Natural killer cell (primary cell): ENCODE results near the gene MAN2A2. TPM values are rescaled to one million over a fixed set of nuclear protein-coding genes. Genes with fewer than 3 reads are reported as not detected.

Experiments
- ATAC-seq, 3 donors: fragments of 150-1000 bp in 2 of 3; fragments of 200-7000 bp in 1 of 3; cut with Tn5 transposase; 1 replicate in 1 of 3; 2 replicates in 2 of 3; pipeline ENCODE4 v1.10.0; 2021; ENCODE audit warnings: mild to moderate bottlenecking in 2 of 3, moderate library complexity in 2 of 3
- DNase-seq, 2 donors: peaks; one replicate each; pipeline versions ENCODE4 v3.0.0 to v3.0.0-alpha.2; 2013 to 2021; ENCODE audit warnings: mixed read lengths in 1 of 2
- H3K27ac ChIP-seq: one replicate; pipeline ENCODE4 v1.5.1; 2013; ENCODE audit warnings: mild to moderate bottlenecking, low read length
- H3K27me3 ChIP-seq: one replicate; pipeline ENCODE4 v1.6.1; 2013; ENCODE audit warnings: low read length; ENCODE audit not compliant: control insufficient read depth, insufficient read depth
- H3K36me3 ChIP-seq: one replicate; pipeline ENCODE4 v1.6.1; 2013; ENCODE audit warnings: low read length; ENCODE audit not compliant: control insufficient read depth, insufficient read depth
- H3K4me1 ChIP-seq: one replicate; pipeline ENCODE4 v1.6.1; 2013; ENCODE audit warnings: low read length; ENCODE audit not compliant: control insufficient read depth, insufficient read depth
- H3K4me3 ChIP-seq: one replicate; pipeline ENCODE4 v1.5.1; 2013; ENCODE audit warnings: low read length
- H3K9me3 ChIP-seq: one replicate; pipeline ENCODE4 v1.6.1; 2013; ENCODE audit warnings: low read length; ENCODE audit not compliant: control insufficient read depth, insufficient read depth
- H3K27ac Mint-ChIP-seq, 2 donors: one replicate each; pipeline ENCODE4 v1.8.0; 2022; ENCODE audit warnings: mild to moderate bottlenecking in 2 of 2, mixed read lengths in 2 of 2, moderate library complexity in 1 of 2
- H3K27me3 Mint-ChIP-seq, 2 donors: one replicate each; pipeline ENCODE4 v1.8.0; 2022; ENCODE audit warnings: low read depth in 2 of 2, mixed read lengths in 2 of 2
- H3K36me3 Mint-ChIP-seq: one replicate; pipeline ENCODE4 v1.8.0; 2022; ENCODE audit warnings: mixed read lengths
- H3K4me1 Mint-ChIP-seq, 2 donors: one replicate each; pipeline ENCODE4 v1.8.0; 2022; ENCODE audit warnings: mixed read lengths in 2 of 2
- H3K4me3 Mint-ChIP-seq: one replicate; pipeline ENCODE4 v1.8.0; 2022; ENCODE audit warnings: mild to moderate bottlenecking, moderate library complexity, mixed read lengths
- H3K9me3 Mint-ChIP-seq, 2 donors: one replicate each; pipeline ENCODE4 v1.8.0; 2022; ENCODE audit warnings: mixed read lengths in 2 of 2
- CTCF ChIP-seq: fragments of 200-600 bp; IDR thresholded peaks from one replicate; pipeline ENCODE4 v1.8.0; 2022; ENCODE audit warnings: antibody characterized with exemption
- WGBS: methylation state at CpG from one replicate; pipeline ENCODE4 v1.1.7; 2013; ENCODE audit warnings: missing lambda C conversion rate; ENCODE audit not compliant: insufficient coverage; 5-methylcytosine and 5-hydroxymethylcytosine counted together
- intact Hi-C: fragments of 100-400 bp; cut with micrococcal nuclease; formaldehyde crosslinking; loops from one replicate; pipeline ENCODE4 v1.14.2; 2022
- total RNA-seq, 4 donors: library from RNA; stranded (reverse); fragments of 120-200 nt in 1 of 4; gene quantifications; one replicate each; pipeline versions ENCODE4 v1.2.3 to v1.2.4, GENCODE V29; 2013 to 2022

MAN2A2 gene
- total RNA-seq, 3 donors from 2014 or later (not counting 1 experiment from before 2014, with no cell fraction given): 158 to 200 (median 177) TPM

- no peak overlapping the region for H3K27ac ChIP-seq
These were observed 65.3 kb downstream of the MAN2A2 start for GRCh38 chr15:90968434-90968833.

GRCh38 chr15:90970274-90970673 is 67.2 kb downstream of the MAN2A2 start:
- Histone ChIP-seq H3K4me3 (no peak overlapping the region), H3K27ac (no peak overlapping the region), H3K4me1 (no peaks in the 10 kb centered on the region), H3K36me3 (peaks cover 21% of the 10 kb centered on the region), H3K27me3 (no peaks in the 10 kb centered on the region), H3K9me3 (no peaks in the 10 kb centered on the region)
- Mint-ChIP-seq H3K9me3 (no peaks in the 10 kb centered on the region), H3K4me1 (no peaks in the 10 kb centered on the region), H3K27ac (no peak overlapping the region), H3K36me3 (no peaks in the 10 kb centered on the region), H3K27me3 (no peaks in the 10 kb centered on the region), H3K4me3 (no peak overlapping the region)
- WGBS: 94% methylated on average over 6 of the region's 7 CpGs
- TF ChIP-seq CTCF: no peak
- no peak for ATAC-seq
- intact Hi-C loops: no loop called here
- DNase-seq: no peak

More at GRCh38 chr15:90968434-90968833, 65.3 kb downstream of the MAN2A2 start:
- DNase-seq: no peak
- intact Hi-C loops: no loop called here
- H3K27ac Mint-ChIP-seq: no peak overlapping the region
- no peaks in the 10 kb centered on the region for H3K27me3 Mint-ChIP-seq
- H3K36me3 Mint-ChIP-seq: no peaks in the 10 kb centered on the region
- Histone ChIP-seq H3K4me3 (no peak overlapping the region), H3K36me3 (peaks cover 19% of the 10 kb centered on the region), H3K9me3 (no peaks in the 10 kb centered on the region), H3K27me3 (no peaks in the 10 kb centered on the region), H3K4me1 (no peaks in the 10 kb centered on the region)
- 100% methylated on average over 1 of the region's 1 CpG for WGBS
- H3K4me3 Mint-ChIP-seq: no peak overlapping the region
- no peaks in the 10 kb centered on the region for H3K9me3 Mint-ChIP-seq
- no peak for ATAC-seq
- no peaks in the 10 kb centered on the region for H3K4me1 Mint-ChIP-seq
- no peak for TF ChIP-seq CTCF

- Histone ChIP-seq H3K4me3 (no peak overlapping the region), H3K27ac (no peak overlapping the region), H3K4me1 (no peaks in the 10 kb centered on the region), H3K9me3 (no peaks in the 10 kb centered on the region), H3K36me3 (peaks cover 15% of the 10 kb centered on the region), H3K27me3 (no peaks in the 10 kb centered on the region)
- ATAC-seq: no peak
- Mint-ChIP-seq H3K27me3 (no peaks in the 10 kb centered on the region), H3K36me3 (no peaks in the 10 kb centered on the region), H3K27ac (no peak overlapping the region), H3K9me3 (no peaks in the 10 kb centered on the region), H3K4me3 (no peak overlapping the region), H3K4me1 (no peaks in the 10 kb centered on the region)
- no peak for DNase-seq
- WGBS: 94% methylated on average over 2 of the region's 5 CpGs
- intact Hi-C loops: no loop called here
- no peak for TF ChIP-seq CTCF
These were observed 69.0 kb downstream of the MAN2A2 start for GRCh38 chr15:90972133-90972532.

Other genes with a start within 250 kb of the MAN2A2 start
- 10 to 100 TPM in 2 of 3 donors, 1 to 10 TPM in 1; 9.9 to 15.9 (median 14.1) TPM for gene BLM, start 186.0 kb upstream of the MAN2A2 start, total RNA-seq
- 100 to 1,000 TPM; 110 to 178 (median 172) TPM for gene FURIN, start 34.7 kb upstream of the MAN2A2 start, total RNA-seq
- gene FES, start 18.8 kb upstream of the MAN2A2 start, total RNA-seq: 10 to 100 TPM; 35.8 to 70.3 (median 52.5) TPM
- 10 to 100 TPM; 11.2 to 14.5 (median 12.1) TPM for gene HDDC3, start 29.2 kb downstream of the MAN2A2 start, total RNA-seq
- 10 to 100 TPM; 39.0 to 58.1 (median 51.5) TPM for gene UNC45A, start 32.0 kb downstream of the MAN2A2 start, total RNA-seq
- 1 to 10 TPM; 4.2 to 5.4 (median 5.1) TPM for gene RCCD1, start 51.6 kb downstream of the MAN2A2 start, total RNA-seq
- 10 to 100 TPM; 18.9 to 25.1 (median 23.3) TPM for gene PRC1, start 91.2 kb downstream of the MAN2A2 start, total RNA-seq
- gene VPS33B, start 119.3 kb downstream of the MAN2A2 start, total RNA-seq: 10 to 100 TPM; 19.8 to 28.6 (median 24.9) TPM
- not detected for gene SV2B, start 197.0 kb downstream of the MAN2A2 start, total RNA-seq